ENCODE results near the gene GNG8. TPM values are rescaled to one million over a fixed set of nuclear protein-coding genes. Genes with fewer than 3 reads are reported as not detected.

The GNG8 gene
- total and polyA plus RNA-seq, 2 experiments from 2014 or later, result 5.9 TPM; not detected in 1

DNA sequence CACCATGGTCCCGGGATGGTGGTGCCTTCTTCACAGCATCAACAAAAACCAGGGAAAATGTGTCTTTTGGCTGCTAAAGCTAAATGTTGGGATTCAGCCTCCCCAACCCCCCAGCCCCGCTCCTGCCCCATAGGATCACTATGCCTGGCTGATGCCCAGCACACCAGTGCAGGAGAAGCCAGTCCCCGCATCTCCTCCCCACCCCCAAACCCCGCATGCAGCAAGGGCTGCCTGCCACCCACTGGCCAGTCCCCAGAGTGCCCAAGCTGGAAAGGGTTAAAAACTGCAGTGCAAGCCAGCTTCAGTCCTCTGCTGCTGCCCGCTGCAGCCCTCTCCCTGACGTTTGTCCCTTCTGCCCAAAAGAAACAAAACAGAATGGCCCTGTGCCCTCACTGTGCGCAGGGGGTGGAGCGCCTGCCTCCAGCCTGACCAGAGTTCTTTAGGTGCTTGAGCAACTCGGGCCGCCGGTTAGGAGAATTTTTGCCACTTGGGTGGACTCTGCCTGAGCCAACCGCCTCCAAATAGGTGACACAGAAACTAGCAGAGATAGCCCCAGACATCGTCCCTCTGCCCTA is 31.1 kb downstream of the GNG8 start:
- H3K4me2 ChIP-seq, result no peak overlapping the region
- H3K4me3 Mint-ChIP-seq, result no peak overlapping the region
- peaks cover 25% of the 10 kb centered on the region for H4K20me1 ChIP-seq (replicated peaks; ENCODE audit: insufficient read depth)

GRCh38 chr19:46603752-46604231 is 32.2 kb downstream of the GNG8 start:
- Histone ChIP-seq H2AFZ (no peak overlapping the region), H3K4me3 (no peak overlapping the region), H3K4me1 (ENCODE audit: insufficient read depth) (peaks cover 11% of the 10 kb centered on the region), H3K27ac (ENCODE audit: low read depth) (no peak overlapping the region), H3K9me2 (ENCODE audit: insufficient read depth) (no peaks in the 10 kb centered on the region), H3K79me2 (replicated peaks; ENCODE audit: insufficient read depth) (peaks cover 39% of the 10 kb centered on the region), H3K4me2 (peak overlapping the region; percentile 93; the same call in 1 of the 2 replicates), H3K27me3 (ENCODE audit: insufficient read depth) (no peaks in the 10 kb centered on the region), H4K20me1 (replicated peaks; ENCODE audit: insufficient read depth) (peaks cover 25% of the 10 kb centered on the region), H3K36me3 (ENCODE audit: insufficient read depth) (peaks cover 15% of the 10 kb centered on the region; the same call in 1 of the 2 replicates), H3F3A (replicated peaks; ENCODE audit: low read depth) (no peaks in the 10 kb centered on the region)
- Mint-ChIP-seq H3K27me3 (ENCODE audit: insufficient read depth, low read depth, poor library complexity) (peaks cover 18% of the 10 kb centered on the region), H3K4me1 (peaks cover 25% of the 10 kb centered on the region), H3K27ac (no peak overlapping the region), H3K9me3 (peaks cover 2% of the 10 kb centered on the region; the same call in 1 of the 3 replicates), H3K36me3 (ENCODE audit: low read depth) (peaks cover 26% of the 10 kb centered on the region), H3K4me3 (peak overlapping the region; percentile 96)
- ATAC-seq (no peak), DNase-seq (ENCODE audit: low spot score) (no peak)
- TF ChIP-seq ZNF114 (CRISPR knock-in tag; IDR thresholded peaks at IDR 0.05) (no peak), NANOG (IDR thresholded peaks at IDR 0.05; ENCODE audit: borderline replicate concordance) (no peak), CTCF (conservative IDR thresholded peaks at IDR 0.05; ENCODE audit: low read depth in 2 of 2) (no peak), JUNB (IDR thresholded peaks at IDR 0.05; ENCODE audit: unreplicated experiment) (no peak), POLR2AphosphoS5 (IDR thresholded peaks at IDR 0.05; ENCODE audit: low read depth) (no peak), ZNF462 (CRISPR knock-in tag; IDR thresholded peaks at IDR 0.05) (no peak)

More for the DNA sequence above, 31.1 kb downstream of the GNG8 start:
- no peaks in the 10 kb centered on the region for H3K9me2 ChIP-seq (ENCODE audit: insufficient read depth)
- Mint-ChIP-seq H3K9me3 (peaks cover 2% of the 10 kb centered on the region; the same call in 1 of the 3 replicates), H3K27ac (no peak overlapping the region), H3K4me1 (peaks cover 24% of the 10 kb centered on the region), H3K27me3 (ENCODE audit: insufficient read depth, low read depth, poor library complexity) (peaks cover 22% of the 10 kb centered on the region), H3K36me3 (ENCODE audit: low read depth) (peaks cover 37% of the 10 kb centered on the region)
- peaks cover 39% of the 10 kb centered on the region for H3K79me2 ChIP-seq (replicated peaks; ENCODE audit: insufficient read depth)
- no peak overlapping the region for H3K4me3 ChIP-seq
- no peak overlapping the region for H2AFZ ChIP-seq
- no peak overlapping the region for H3K27ac ChIP-seq (ENCODE audit: low read depth)
- ATAC-seq (no peak), DNase-seq (ENCODE audit: low spot score) (no peak)
- peaks cover 21% of the 10 kb centered on the region; the same call in 1 of the 2 replicates for H3K36me3 ChIP-seq (ENCODE audit: insufficient read depth)
- H3K4me1 ChIP-seq (ENCODE audit: insufficient read depth), result peaks cover 11% of the 10 kb centered on the region
- no peaks in the 10 kb centered on the region for H3F3A ChIP-seq (replicated peaks; ENCODE audit: low read depth)
- TF ChIP-seq EZH2 (IDR thresholded peaks at IDR 0.05; ENCODE audit: low read depth, unreplicated experiment) (no peak), CTCF (conservative IDR thresholded peaks at IDR 0.05; ENCODE audit: low read depth in 2 of 2) (peak in 1 of 2 experiments; percentile 27; a peak in 2 of 4 replicates)
- no peaks in the 10 kb centered on the region for H3K27me3 ChIP-seq (ENCODE audit: insufficient read depth)

Data from GM23338 (cell line).